Activated T-helper 1 cell treated with Interleukin-2 at 50 U/mL for 16 hours (primary cell): ENCODE measurements around the gene CCDC154.
"Not testable (repeated sequence)": the region's sequence is repeated elsewhere in the genome, so short reads cannot be mapped to it uniquely, and the experiment has no call there.

Source experiments
- DNase-seq: peaks from one replicate; pipeline ENCODE4 v3.0.0-alpha.2; 2020; ENCODE audit warnings: low read depth

Gene CCDC154, protein sequence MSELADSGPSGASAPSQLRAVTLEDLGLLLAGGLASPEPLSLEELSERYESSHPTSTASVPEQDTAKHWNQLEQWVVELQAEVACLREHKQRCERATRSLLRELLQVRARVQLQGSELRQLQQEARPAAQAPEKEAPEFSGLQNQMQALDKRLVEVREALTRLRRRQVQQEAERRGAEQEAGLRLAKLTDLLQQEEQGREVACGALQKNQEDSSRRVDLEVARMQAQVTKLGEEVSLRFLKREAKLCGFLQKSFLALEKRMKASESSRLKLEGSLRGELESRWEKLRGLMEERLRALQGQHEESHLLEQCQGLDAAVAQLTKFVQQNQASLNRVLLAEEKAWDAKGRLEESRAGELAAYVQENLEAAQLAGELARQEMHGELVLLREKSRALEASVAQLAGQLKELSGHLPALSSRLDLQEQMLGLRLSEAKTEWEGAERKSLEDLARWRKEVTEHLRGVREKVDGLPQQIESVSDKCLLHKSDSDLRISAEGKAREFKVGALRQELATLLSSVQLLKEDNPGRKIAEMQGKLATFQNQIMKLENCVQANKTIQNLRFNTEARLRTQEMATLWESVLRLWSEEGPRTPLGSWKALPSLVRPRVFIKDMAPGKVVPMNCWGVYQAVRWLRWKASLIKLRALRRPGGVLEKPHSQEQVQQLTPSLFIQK

DNA sequence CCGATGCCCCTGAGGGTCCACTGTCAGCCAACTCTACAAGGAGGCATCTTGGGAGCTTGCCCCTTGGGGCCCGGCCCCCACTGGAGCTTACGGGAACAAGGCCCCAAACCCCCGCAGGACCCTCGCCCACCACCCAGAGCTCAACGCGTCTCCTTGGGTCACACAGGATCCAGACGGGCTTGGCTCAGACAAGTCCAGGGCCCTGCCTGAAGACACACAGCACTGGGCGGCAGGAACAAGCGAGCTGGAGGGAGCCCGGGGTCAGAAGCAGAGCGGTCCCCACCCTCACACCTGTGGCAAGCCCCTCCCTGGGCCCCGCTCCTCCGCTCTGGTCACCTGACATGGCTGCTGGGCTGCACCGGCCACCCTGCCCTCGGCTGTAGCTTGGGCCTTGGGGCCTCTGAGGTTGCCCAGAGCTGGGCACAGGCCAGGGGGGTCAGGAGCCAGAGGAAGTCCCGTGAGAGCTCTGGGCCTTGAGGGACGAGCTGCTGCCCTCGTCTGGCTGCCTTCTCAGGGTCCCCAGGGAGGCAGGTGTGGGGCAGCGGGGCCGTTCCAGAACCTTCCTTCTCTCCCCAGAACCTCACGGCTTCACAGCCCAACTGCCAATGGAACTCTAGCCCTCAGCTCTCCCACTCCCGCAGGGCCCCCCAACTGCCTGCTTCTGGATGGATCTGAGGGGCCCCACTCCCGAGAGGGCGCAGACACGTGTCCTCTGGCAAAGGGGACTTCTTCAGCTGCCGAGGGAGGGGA is at the start of gene CCDC154:
TSS of gene CCDC154 (minus strand) at position 577 of the 750 bp plus-strand sequence. CDS start at position 343, 234 bp downstream.
- DNase-seq = no peak

DNA sequence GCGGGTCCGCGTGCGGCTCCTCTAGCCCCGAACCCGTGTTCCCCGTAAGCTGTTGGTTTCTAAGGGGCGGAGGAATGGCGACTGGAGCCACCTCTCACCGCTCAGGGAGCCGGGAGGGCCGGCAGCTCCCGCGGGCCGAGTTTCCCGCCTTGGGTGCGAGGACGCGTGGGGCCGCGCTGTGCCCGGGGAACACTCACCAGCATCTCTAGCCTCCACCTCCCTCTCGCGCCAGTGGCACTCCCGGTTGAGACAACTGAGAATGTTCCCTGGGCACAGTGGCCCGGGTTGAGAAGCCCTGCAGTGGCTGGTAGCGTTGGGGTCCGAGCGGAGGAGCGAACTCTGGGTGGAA is 49.4 kb upstream of the CCDC154 start:
- no peak for DNase-seq

DNA sequence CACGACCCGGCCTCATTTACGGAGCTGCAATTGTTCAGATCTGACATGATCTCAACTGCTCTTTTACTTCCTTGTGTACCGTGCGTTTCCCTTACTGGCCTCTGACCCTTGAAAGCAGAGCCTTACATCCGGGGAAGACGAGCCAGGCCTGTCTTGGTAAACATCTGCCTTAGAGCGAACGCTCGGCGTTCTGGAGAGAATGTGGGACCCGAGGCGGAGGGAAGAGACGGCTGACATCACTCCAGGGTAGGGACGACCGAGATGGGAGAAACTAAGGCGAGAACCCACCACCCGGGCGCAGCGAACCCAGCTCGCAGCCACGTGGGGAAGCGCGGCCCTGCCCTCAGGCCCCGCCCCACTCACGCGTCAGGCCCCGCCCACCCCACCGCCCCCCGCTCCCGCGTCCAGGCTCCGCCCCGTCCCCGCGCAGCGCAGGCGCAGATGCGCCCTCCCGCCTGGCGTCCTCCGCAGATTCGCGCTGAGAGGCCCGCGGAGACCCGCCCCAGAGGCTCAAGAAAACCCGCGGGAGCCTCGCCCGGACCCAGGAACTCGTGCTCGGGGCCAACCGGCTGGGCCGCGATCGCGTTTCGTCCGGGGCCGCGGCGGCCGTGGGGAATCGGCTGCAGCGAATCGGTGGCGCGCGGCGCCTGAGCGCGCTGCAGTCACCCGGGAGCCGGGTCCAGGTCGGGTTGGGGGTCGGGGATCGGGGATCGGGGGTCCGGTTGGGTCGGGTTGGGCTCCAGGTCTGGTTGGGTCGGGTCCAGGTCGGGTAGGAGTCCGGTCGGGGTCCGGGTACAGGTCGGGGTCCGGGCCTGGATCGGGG is 48.8 kb upstream of the CCDC154 start, which contains the start of gene TELO2:
TSS of gene TELO2 (plus strand) at position 438 of the 823 bp plus-strand sequence. CDS start 922 bp downstream, outside the sequence.
- peak; percentile 82 for DNase-seq

DNA sequence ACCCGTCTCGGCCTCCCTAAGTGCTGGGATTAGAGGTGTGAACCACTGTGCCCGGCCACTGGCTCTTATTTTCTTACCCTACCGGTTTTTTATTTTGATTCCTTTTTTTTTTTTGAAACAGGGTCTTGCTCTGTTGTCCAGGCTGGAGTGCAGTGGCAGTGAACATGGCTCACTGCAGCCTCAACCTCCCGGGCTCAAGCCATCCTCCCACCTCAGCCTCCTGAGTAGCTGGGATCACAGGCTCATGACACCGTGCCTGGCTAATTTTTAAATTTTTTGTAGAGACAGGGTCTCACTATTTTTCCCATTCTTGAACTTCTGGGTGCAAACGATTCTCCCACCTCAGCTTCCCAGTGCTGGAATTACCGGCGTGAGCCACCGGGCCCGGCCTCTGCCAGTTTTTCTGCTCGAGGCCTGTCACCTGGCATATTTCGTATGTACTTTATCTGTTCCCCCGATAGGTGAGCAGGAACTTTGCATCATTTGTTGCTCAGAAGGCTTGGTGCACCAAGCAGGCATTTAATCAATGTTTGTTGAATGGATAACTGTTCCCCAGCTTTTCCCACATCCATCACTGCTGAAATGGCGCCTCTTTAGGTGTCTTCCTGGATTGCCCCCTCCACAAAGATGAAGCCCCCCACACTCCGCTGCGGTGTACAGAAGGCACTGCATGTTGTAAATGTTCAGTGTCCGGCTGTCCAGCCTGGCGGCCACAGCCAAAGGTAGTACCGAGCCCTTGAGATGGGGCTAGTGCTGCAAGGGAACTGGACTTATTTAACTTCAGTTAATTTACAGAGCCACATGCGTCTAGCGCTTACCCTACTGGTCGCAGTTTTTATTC is 47.9 kb upstream of the CCDC154 start:
- DNase-seq = no peak

DNA sequence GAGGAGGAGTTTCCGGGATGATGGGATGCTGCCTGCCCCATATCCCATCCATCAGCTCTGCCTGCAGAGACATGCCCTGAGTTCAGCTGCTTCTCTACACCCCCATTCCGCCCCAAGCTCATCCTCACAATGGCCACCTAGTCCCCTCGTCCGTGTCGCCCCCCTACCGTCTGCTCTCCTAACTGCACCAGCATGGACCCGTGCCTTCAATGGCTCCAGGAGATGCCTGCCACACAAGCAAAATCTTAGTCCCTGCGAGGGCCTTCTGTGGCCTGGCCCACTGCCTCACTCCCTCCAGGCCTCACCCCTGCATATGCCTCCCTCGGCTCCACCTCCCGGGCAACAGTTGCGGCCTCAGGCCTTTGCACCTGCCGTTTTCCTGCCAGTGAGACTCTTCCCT is 47.0 kb upstream of the CCDC154 start:
- DNase-seq = no peak

DNA sequence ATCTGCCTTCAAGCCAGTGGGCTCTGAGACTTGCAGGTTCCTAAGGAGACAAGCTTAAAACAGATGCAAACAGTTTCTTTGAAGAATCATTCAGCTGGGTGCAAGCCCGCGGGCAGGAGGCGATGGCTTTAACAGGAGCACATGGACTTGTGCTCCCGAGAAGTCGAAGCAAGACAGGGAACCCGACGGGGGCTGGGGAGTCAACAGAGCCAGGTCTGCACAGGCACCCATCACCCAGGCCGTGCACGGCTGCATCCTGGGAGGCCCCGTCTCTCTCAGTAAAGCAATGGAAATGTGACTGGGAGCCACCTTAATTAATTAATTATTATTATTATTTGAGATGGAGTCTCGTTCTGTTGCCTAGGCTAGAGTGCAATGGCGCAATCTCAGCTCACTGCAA is 44.7 kb upstream of the CCDC154 start:
- DNase-seq = no peak

DNA sequence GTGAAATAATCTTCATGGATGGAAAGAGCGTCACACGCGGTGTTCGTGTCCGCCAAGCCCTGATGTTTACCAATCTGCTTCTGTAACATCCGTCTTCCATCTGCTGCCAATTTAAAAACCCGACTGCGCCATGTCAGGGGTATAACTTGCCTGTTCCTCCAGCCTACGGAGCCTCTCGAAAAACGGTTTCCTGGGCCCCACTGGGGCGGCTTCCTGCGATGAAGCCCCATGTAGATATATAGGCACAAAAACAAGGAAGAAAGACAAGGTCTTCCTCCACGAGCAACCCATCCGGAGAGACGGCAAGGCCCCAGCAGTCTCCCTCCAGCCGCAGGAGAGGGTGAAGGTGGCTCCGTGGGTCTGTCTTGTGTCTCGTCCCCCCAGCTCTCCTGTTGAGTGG is 44.3 kb upstream of the CCDC154 start, which contains the start of gene PTX4:
TSS of gene PTX4 (minus strand) at position 326 of the 400 bp plus-strand sequence. CDS start at position 291, 35 bp downstream.
- no peak for DNase-seq

DNA sequence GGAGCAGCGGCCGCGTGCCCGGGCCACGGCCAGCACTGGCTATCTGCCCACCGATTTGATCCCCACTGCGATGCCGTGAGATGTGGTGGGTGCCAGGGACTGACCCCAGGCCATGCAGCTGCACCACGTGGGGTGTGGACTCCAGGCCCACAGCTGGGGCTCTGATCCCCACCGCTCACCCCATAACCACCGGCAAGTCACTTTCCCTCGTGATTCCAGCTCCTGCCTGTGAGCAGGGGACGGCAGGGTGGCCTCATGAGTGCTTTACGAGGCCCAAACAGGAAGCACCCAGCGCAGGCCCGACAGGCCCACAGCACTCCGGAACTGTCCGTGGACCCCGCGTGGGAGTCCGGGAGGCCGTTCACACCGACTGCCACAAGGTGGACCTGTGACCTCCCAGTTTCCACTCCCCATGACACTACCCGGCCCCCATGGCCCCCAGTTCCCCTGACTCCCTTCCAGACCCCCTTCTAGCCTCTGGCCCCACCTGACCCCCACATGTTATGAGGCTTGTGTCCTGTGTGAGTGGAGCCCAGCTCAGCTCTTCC is 43.8 kb upstream of the CCDC154 start:
- DNase-seq = no peak

DNA sequence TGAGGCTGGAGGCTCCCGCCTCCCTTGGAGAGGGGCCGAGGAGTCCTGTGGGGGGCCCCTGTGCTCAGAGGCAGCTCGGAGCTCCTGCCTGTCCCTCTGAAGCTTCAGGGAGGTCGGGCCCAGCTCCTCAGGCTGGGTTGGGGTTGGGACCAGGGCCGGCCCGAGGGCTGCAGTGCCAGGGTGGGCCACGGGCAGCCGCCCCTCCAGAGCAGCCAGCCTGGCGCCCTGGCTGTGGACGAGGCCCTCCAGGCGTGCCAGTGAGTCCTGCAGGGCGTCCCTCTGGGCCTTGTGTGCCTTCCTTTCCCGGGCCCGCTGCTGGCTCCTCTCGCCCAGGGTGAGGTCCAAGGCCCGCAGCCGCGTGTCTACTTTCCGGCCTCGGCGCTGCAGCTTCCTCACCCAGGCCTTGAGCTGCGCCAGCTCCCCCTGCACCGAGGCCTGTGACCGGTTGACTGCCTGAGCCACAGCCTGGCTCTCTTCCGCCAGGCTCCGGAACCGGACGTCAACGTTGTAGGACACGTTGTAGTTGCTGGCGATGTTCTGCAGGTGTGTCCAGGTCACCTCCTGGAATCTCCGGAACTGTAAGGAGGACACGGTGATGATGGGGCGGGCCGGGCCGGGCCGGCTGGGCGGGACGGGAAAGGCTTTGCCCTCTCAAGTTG is 43.2 kb upstream of the CCDC154 start:
- DNase-seq = no peak

DNA sequence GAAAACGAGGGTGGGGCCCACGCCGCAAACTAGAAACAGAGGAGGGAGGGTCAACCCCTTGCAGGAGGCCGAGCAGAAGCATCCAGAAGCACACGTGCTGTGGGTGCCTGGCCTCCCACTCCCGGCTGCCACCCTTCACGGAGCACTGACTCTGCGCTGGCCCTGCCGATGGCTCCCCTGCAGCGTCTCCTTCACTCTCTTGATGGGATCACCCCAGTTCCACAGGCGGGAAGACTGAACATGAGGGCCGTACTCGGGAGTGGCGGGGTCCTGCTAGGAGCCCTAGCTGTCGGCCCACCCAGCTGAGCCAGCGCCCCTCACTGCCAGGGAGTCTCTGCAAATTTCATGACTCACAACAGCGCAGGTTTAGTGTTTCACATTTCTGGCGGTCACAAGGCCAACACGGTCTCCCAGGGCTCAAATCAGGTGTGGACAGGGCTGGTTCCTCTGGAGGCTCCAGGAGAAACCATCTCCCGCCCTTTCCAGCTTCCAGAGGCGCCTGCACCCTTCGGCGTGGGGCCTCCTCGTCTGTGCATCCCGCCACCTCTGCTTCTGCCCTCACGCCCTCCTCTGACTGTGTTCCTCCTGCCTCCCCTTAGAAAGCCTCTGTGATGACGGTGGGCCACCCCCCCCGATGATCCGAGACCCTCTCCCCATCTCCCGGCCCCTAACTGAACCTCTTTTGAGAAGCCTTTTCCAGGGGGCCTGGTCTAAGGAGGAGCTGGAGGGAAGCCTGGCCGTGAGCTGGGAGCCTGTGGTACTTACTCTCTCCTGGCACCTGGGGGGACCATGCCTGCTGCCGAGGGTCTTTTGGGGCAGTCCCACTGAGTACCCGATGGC is 42.4 kb upstream of the CCDC154 start:
- no peak for DNase-seq

DNA sequence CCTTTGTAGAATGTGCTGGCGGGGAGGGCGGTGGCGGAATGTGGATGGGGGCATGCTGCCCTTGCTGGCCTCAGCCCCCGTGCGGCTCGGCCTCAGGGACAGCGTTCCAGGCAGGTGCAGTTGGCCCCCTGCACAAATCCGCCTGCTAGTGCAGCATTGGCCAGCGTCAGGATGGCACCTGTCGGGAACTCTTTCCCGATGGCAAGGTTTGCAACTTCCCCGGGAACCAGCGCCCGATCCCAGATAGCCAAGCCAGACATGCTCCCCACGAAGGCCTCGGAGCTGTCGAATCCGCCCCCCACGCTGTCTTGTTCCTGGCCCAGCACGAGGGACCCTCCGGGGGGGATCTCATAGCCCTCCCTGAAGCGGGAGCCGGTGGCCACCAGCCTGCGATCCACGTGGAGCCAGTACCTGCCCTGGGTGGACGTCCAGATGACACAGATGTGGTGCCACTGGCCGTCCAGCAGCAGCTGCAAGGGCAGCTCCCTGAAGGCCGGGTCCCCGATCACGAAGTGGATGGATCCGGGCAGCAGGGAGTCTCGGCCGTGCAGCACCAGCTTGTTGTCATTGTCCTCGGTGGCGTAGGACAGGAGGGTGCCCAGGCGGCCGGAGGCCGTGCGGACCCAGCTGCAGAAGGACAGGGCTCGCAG is 41.6 kb upstream of the CCDC154 start:
- no peak for DNase-seq

DNA sequence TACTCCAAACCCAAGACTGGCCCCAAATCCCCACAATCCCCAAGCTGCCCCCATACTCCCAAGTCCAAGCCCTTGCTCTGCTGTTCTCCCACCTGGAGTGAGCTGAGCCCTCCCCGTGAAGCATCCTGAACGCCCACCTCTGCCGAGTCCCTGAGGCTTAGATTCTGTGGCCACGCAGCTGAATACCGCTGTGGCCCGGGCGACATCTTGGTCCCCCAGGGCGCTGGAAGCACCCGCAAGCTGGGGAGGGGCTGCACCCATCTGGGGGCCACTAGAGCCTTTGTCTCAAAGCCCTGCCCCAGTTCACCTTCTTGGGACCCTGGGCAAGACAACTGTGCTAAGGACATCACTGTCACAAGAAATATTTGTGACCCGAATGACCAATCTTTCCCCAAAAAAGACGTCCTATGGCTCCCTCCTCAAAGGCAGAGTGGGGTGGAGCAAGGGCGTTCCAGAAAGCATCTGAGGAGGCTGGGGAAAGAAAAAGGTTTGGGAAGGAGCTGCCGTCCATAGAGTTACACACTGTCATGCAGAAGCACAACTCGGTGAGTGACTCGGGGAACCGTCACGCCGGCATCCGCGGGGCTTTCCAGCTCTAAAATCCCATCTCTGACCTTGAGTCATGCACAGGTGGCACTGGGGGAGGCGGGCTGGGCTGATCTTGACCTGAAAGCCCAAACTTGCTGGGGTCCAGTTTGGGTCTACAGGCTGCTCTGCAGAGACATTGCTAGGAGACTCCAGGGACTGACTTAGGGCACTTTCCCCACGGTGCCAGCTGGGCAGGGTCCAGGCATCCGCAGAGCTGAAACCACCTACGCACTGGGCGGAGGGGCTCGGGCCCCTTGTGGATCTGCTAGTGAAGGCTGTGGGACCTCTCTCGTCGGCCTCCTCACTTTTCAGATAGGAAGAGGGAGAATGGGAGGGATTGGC is 37.8 kb upstream of the CCDC154 start:
- no peak for DNase-seq

DNA sequence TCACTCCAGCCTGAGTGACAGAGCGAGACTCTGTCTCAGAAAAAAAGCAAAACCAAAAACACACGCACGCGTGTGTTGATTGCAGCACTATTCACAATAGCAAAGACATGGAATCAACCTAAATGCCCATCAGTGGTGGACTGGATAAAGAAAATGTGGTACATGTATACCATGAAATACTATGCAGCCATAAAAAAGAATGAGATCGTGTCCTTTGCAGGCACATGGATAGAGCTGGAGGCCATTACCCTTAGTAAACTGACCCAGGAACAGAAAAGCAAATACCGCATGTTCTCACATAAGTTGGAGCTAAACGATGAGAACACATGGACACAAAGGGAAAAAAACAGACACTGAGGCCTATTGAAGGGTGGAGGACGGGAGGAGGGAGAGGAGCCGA is 34.6 kb upstream of the CCDC154 start:
- not testable (repeated sequence) for DNase-seq

DNA sequence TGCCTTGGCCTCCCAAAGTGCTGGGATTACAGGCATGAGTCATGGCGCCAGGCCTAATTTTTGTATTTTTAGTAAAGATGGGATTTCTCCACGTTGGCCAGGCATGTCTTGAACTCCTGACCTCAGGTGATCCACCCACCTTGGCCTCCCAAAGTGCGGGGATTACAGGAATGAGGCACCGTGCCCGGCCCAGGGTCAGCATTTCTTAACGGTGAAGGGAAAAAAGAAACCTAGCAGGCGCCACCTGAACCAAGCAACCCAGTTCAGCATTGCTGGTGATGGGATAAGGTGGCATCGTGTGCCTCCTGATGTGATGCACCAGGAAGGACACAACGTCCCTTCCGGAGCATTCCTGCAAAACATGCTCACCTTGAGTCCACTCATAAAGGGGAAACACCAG is 32.7 kb upstream of the CCDC154 start:
- DNase-seq = no peak

DNA sequence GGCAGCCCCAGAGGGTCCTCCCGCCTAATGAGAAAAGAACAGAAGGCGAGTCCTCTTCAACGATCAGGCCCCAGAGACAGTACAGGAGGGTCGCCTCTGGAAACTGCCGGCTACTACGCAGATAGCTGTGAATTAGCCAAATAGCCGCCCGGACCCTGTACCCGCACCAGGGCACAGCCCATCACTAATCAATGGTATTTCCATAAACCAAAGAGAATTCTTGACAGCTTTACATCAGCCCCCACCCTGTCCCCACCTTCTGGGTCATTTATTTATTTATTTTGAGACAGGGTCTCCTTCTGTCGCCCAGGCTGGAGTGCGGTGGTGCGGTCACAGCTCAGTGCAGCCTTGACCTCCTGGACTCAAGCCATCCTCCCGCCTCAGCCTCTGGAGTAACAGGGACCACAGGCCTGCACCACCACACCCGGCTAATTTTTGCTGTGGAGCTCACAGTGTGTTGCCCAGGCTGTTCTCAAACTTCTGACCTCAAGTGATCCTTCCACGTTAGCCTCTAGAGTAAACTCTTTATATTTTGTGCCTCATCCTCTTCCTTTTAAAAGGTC is 31.3 kb upstream of the CCDC154 start:
- no peak for DNase-seq

DNA sequence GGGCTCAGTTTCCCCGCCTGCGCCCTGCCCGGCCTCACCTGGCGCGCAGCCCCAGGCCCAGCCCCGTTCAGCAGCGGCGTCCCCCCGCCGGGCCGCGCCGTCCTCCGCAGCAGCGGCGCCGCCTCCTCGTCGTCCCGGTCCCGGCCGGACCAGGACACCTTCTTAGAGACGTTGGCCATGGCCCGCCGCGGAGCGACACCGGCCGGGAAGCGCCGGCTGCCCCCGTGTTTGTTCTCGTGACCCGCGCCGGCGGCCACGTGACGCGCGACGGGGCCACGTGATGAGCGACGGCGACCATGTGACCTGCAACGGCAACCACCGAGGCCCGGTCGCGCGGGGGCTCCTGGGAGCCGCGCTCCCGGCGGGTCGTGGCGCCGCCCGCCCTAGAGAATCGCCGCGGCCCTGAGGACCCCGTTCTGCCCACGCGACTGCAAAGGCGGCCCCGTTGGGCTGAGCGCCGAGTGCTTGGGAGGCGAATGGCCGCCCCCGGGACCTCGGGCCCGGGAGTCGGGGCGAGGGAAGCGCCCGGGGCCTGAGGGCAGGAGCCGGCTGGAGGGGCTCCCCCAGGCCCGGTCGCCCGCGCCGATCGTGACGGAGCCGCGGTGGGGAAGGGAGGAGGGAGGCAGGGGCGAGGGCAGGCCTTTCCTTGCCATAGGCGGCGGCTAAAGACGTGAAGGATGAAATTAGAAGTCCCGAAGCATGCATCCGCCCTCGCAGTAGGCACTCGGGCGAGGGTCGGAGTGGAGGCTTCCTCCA is 30.6 kb upstream of the CCDC154 start, which contains the start of gene CLCN7:
TSS of gene CLCN7 (minus strand) at position 233 of the 756 bp plus-strand sequence. CDS start at position 179, 54 bp downstream.
- peak; percentile 81 for DNase-seq
